NB4 (cell line): ENCODE results near the gene CDK11A.
"Not testable (repeated sequence)": the region's sequence is repeated elsewhere in the genome, so short reads cannot be mapped to it uniquely, and the experiment has no call there.

Experiments used
- DNase-seq: peaks from one replicate; pipeline ENCODE4 v3.0.0; 2010; ENCODE audit warnings: low read depth
- H3K4me3 ChIP-seq: one replicate; pipeline ENCODE4 v1.5.1; 2011; ENCODE audit warnings: mild to moderate bottlenecking, low read depth, low read length, moderate library complexity
- CTCF ChIP-seq: IDR thresholded peaks from one replicate; pipeline ENCODE4 v1.5.1; 2012; ENCODE audit warnings: low read depth, low read length
- MAX ChIP-seq: IDR thresholded peaks from 2 replicates; pipeline ENCODE4 v1.6.1; 2011; ENCODE audit warnings: low read depth, low read length
- MYC ChIP-seq: IDR thresholded peaks from 2 replicates; pipeline ENCODE4 v1.6.1; 2011; ENCODE audit warnings: low read depth, low read length
- POLR2A ChIP-seq: IDR thresholded peaks from 2 replicates; pipeline ENCODE4 v1.6.1; 2011; ENCODE audit warnings: mild to moderate bottlenecking; ENCODE audit not compliant: insufficient read length; ENCODE audit errors: extremely low read depth

The CDK11A gene

GRCh38 chr1:1670866-1671265 is 53.3 kb downstream of the CDK11A start:
- no peak for TF ChIP-seq POLR2A
- no peak for TF ChIP-seq CTCF
- no peak for TF ChIP-seq MAX
- no peak for TF ChIP-seq MYC
- H3K4me3 ChIP-seq: no peak overlapping the region
- no peak for DNase-seq

GRCh38 chr1:1669468-1670440 is 54.4 kb downstream of the CDK11A start:
- H3K4me3 ChIP-seq: peak overlapping the region; percentile 54
- DNase-seq: peak; percentile 95
- TF ChIP-seq CTCF (no peak), POLR2A (peak; percentile 52), MAX (peak; percentile 57), MYC (peak; percentile 71)

- TF ChIP-seq MAX: no peak
- H3K4me3 ChIP-seq: no peak overlapping the region
- no peak for DNase-seq
These were observed 57.6 kb downstream of the CDK11A start for GRCh38 chr1:1666526-1666925.

- peak; percentile 40 for DNase-seq
- TF ChIP-seq MYC (no peak), POLR2A (no peak), CTCF (peak; percentile 49), MAX (no peak)
- H3K4me3 ChIP-seq: no peak overlapping the region
These were observed 58.3 kb downstream of the CDK11A start for GRCh38 chr1:1665815-1666251.

GRCh38 chr1:1664941-1665814 is 59.0 kb downstream of the CDK11A start:
- no peak for TF ChIP-seq CTCF
- no peak for DNase-seq

GRCh38 chr1:1664318-1664717 is 59.8 kb downstream of the CDK11A start:
- not testable (repeated sequence) for DNase-seq, H3K4me3 ChIP-seq

More at GRCh38 chr1:1664941-1665814, 59.0 kb downstream of the CDK11A start:
- no peak overlapping the region for H3K4me3 ChIP-seq

GRCh38 chr1:1662830-1663560 is 61.2 kb downstream of the CDK11A start:
- not testable (repeated sequence) for DNase-seq

GRCh38 chr1:1662392-1662791 is 61.8 kb downstream of the CDK11A start:
- DNase-seq, H3K4me3 ChIP-seq: not testable (repeated sequence)

More at GRCh38 chr1:1662830-1663560, 61.2 kb downstream of the CDK11A start:
- not testable (repeated sequence) for H3K4me3 ChIP-seq
